GM20431 (cell line): ENCODE measurements around the gene ZNF32.
"Not testable (repeated sequence)": the region's sequence is repeated elsewhere in the genome, so short reads cannot be mapped to it uniquely, and the experiment has no call there.

Experiments
- in situ Hi-C: fragments of 300-500 bp; cut with MseI, MboI; formaldehyde crosslinking; loops from one replicate; pipeline ENCODE4 v1.15.0; 2020; ENCODE audit warnings: low sequenced_read_pairs; ENCODE audit not compliant: unreplicated experiment

ZNF32 gene

GRCh38 chr10:43653746-43654145, 5.1 kb upstream of the ZNF32 start:
- in situ Hi-C loops = no loop called here

- in situ Hi-C loops = no loop called here
Measured at GRCh38 chr10:43649185-43649523, 473 bp upstream of the ZNF32 start.

GRCh38 chr10:43648095-43648397, 635 bp downstream of the ZNF32 start:
- in situ Hi-C loops = no loop called here

GRCh38 chr10:43647576-43647975, 1.1 kb downstream of the ZNF32 start:
- in situ Hi-C loops = no loop called here

- in situ Hi-C loops = no loop called here
Measured at GRCh38 chr10:43645866-43646265, 2.8 kb downstream of the ZNF32 start.

- in situ Hi-C loops = no loop called here
Measured at GRCh38 chr10:43644252-43644651, 4.4 kb downstream of the ZNF32 start.

- in situ Hi-C loops = no loop called here
Measured at GRCh38 chr10:43640603-43641002, 8.1 kb downstream of the ZNF32 start.

- in situ Hi-C loops = not testable (repeated sequence)
Measured at GRCh38 chr10:43635816-43636215, 12.9 kb downstream of the ZNF32 start.

GRCh38 chr10:43628956-43629355, 19.7 kb downstream of the ZNF32 start:
- in situ Hi-C loops = no loop called here

- in situ Hi-C loops = no loop called here
Measured at GRCh38 chr10:43627942-43628341, 20.7 kb downstream of the ZNF32 start.

GRCh38 chr10:43623351-43623750, 25.3 kb downstream of the ZNF32 start:
- in situ Hi-C loops = no loop called here

- in situ Hi-C loops = no loop called here
Measured at GRCh38 chr10:43622038-43622437, 26.6 kb downstream of the ZNF32 start.

GRCh38 chr10:43619368-43619767, 29.3 kb downstream of the ZNF32 start:
- in situ Hi-C loops = no loop called here

- in situ Hi-C loops = no loop called here
Measured at GRCh38 chr10:43616697-43617370, 31.8 kb downstream of the ZNF32 start.

- in situ Hi-C loops = no loop called here
Measured at GRCh38 chr10:43610636-43611035, 38.0 kb downstream of the ZNF32 start.

- in situ Hi-C loops = no loop called here
Measured at GRCh38 chr10:43607199-43607573, 41.5 kb downstream of the ZNF32 start.

GRCh38 chr10:43606323-43607198, 42.1 kb downstream of the ZNF32 start, which contains the start of gene ZNF485:
TSS of gene ZNF485 (plus strand) at chr10:43606438. CDS start at chr10:43607051, 613 bp downstream.
- in situ Hi-C loops = no loop called here

- in situ Hi-C loops = no loop called here
Measured at GRCh38 chr10:43605850-43606322, 42.8 kb downstream of the ZNF32 start.

- in situ Hi-C loops = not testable (repeated sequence)
Measured at GRCh38 chr10:43601576-43601975, 47.1 kb downstream of the ZNF32 start.

GRCh38 chr10:43599333-43599732, 49.3 kb downstream of the ZNF32 start:
- in situ Hi-C loops = no loop called here

- in situ Hi-C loops = no loop called here
Measured at GRCh38 chr10:43598446-43598845, 50.2 kb downstream of the ZNF32 start.

GRCh38 chr10:43596546-43596945, 52.1 kb downstream of the ZNF32 start:
- in situ Hi-C loops = no loop called here
